HuH-7.5 (cell line): ENCODE measurements around the gene SERPINE1.
"Not testable (repeated sequence)": the region's sequence is repeated elsewhere in the genome, so short reads cannot be mapped to it uniquely, and the experiment has no call there.

ENCODE experiments used
- DNase-seq: peaks from one replicate; pipeline ENCODE4 v3.0.0; 2011; ENCODE audit warnings: low spot score

Gene SERPINE1

GRCh38 chr7:101126651-101127459 lies at the start of gene SERPINE1:
SERPINE1 (plus strand) TSS chr7:101127104; CDS start chr7:101128394, 1,290 bp downstream.
- peak; percentile 63 for DNase-seq

- peak; percentile 81 for DNase-seq
Observed at GRCh38 chr7:101077303-101078086, 49.4 kb upstream of the SERPINE1 start.

GRCh38 chr7:101081432-101081831 lies 45.5 kb upstream of the SERPINE1 start:
- DNase-seq: no peak

GRCh38 chr7:101084865-101085161 lies 42.1 kb upstream of the SERPINE1 start:
- DNase-seq: no peak

GRCh38 chr7:101085162-101085964 lies 41.5 kb upstream of the SERPINE1 start, which contains the start of gene TRIM56:
TRIM56 (plus strand) TSS chr7:101085481; CDS start chr7:101087313, 1,832 bp downstream.
- peak; percentile 96 for DNase-seq

GRCh38 chr7:101087334-101088068 lies 39.4 kb upstream of the SERPINE1 start:
- no peak for DNase-seq

GRCh38 chr7:101088069-101088425 lies 38.9 kb upstream of the SERPINE1 start:
- no peak for DNase-seq

- DNase-seq: no peak
Observed at GRCh38 chr7:101088858-101089529, 37.9 kb upstream of the SERPINE1 start.

GRCh38 chr7:101089876-101090275 lies 37.0 kb upstream of the SERPINE1 start:
- no peak for DNase-seq

- not testable (repeated sequence) for DNase-seq
Observed at GRCh38 chr7:101092266-101092905, 34.5 kb upstream of the SERPINE1 start.

- no peak for DNase-seq
Observed at GRCh38 chr7:101093906-101094305, 33.0 kb upstream of the SERPINE1 start.

GRCh38 chr7:101094376-101094775 lies 32.5 kb upstream of the SERPINE1 start:
- DNase-seq: no peak

- peak; percentile 66 for DNase-seq
Observed at GRCh38 chr7:101094791-101095375, 32.0 kb upstream of the SERPINE1 start.

GRCh38 chr7:101096331-101096956 lies 30.5 kb upstream of the SERPINE1 start:
- DNase-seq: no peak

- no peak for DNase-seq
Observed at GRCh38 chr7:101096957-101097347, 30.0 kb upstream of the SERPINE1 start.

GRCh38 chr7:101097561-101097960 lies 29.3 kb upstream of the SERPINE1 start:
- DNase-seq: no peak

GRCh38 chr7:101099969-101100781 lies 26.7 kb upstream of the SERPINE1 start:
- peak; percentile 75 for DNase-seq

- no peak for DNase-seq
Observed at GRCh38 chr7:101100858-101101847, 25.8 kb upstream of the SERPINE1 start.
